B cell (primary cell): Measurements from ENCODE around the gene OR2AG1.

Source experiments
- CTCF ChIP-seq: fragments of 200-600 bp; IDR thresholded peaks from one replicate; pipeline ENCODE4 v1.8.0; 2022; ENCODE audit warnings: antibody characterized with exemption, mild to moderate bottlenecking
- EZH2 ChIP-seq: IDR thresholded peaks from 2 replicates; pipeline ENCODE4 v1.6.1; 2012; ENCODE audit warnings: borderline replicate concordance, low read depth, mild to moderate bottlenecking, moderate library complexity, low read length; ENCODE audit not compliant: insufficient read depth, poor library complexity, severe bottlenecking

- no peak for TF ChIP-seq EZH2
- no peak for TF ChIP-seq CTCF
These were observed 2.0 kb upstream of the OR2AG1 start for GRCh38 chr11:6780829-6781228.
